Umbilical cord (tissue), 2 donors: ENCODE data around the gene LDLRAD3. TPM values are rescaled to one million over a fixed set of nuclear protein-coding genes. Genes with fewer than 3 reads are reported as not detected.
A peak's percentile ranks its signal among the peaks of the same experiment; 100 is the strongest.
"Not testable (repeated sequence)": the region's sequence is repeated elsewhere in the genome, so short reads cannot be mapped to it uniquely, and the experiment has no call there.

ENCODE experiments used
- DNase-seq: peaks from one replicate; pipeline ENCODE4 v3.0.0-alpha.2; 2015; ENCODE audit warnings: low spot score
- total RNA-seq: library from RNA; depleted of rRNA; stranded (reverse); fragments of >200 nt; gene quantifications from one replicate; pipeline ENCODE4 v1.2.3, GENCODE V29; 2014; ENCODE audit warnings: low replicate concordance; ENCODE audit not compliant: insufficient read depth

Gene LDLRAD3
- total RNA-seq, 1 donor from 2014 or later: 28.9 TPM

DNA sequence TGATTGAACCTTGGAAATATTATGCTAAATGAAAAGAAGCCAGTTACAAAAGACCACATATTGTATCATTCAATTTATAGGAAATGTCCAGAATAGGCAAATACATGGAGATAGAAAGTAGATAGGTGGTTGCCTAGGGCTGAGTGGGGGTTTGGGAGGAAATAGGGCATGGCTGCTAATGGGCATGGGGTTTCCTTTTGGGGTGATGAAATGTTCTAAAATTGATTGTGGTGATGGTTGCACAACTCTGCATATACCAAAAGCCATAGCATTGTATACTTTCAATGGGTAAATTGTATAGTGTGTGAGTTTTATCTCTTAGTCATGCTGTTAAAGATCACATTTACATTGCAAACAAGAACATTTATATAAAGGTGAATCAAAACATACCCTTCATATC is 48.7 kb downstream of the LDLRAD3 start:
- DNase-seq: no peak

GRCh38 chr11:35994421-35994820 is 50.6 kb downstream of the LDLRAD3 start:
- DNase-seq: no peak

GRCh38 chr11:35995681-35996271 is 51.9 kb downstream of the LDLRAD3 start:
- DNase-seq: no peak

GRCh38 chr11:35997902-35998520 is 54.1 kb downstream of the LDLRAD3 start:
- no peak for DNase-seq

GRCh38 chr11:35998634-35999033 is 54.8 kb downstream of the LDLRAD3 start:
- no peak for DNase-seq

GRCh38 chr11:36000616-36001190 is 56.8 kb downstream of the LDLRAD3 start:
- peak; percentile 22 for DNase-seq

DNA sequence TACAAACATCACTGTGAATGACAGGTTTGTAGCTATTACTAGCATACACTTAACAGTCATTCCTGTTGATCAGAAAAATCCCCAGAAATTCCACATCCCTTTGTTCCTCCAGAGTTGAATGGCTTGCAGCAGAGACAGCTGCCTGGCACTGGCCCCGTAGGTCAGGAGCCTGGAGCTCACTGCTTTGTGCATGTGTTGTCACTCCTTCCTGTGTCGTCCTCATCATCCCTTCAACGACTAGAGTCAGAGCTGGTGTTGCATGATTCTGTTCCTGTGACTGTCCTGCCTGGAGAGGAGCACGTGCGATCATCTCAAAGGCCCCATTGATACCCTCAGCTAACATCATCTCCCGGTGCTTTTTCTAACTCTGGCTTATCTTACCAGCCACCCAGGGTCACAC is 58.3 kb downstream of the LDLRAD3 start:
- DNase-seq: no peak

GRCh38 chr11:36002796-36003195 is 58.9 kb downstream of the LDLRAD3 start:
- peak; percentile 14 for DNase-seq

DNA sequence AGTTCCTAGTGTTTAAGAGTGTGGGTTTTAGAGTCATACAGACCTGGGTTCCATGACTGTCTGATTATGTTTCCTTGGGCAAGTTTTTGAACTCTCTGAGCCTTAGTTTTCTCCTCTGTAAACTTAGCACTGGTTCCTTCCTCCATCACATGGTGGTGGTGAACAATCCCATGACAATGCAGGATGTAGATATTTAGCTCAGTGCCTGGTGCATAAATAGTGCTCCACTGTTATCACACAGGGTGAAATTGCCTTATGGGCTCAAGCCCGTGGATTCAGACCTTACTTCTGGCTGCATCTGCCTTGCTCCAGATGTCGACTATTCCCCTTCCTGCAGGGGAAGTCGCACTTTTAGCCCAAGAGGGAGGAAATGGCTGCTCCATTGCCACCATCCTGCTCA is 62.7 kb downstream of the LDLRAD3 start:
- no peak for DNase-seq

GRCh38 chr11:36007127-36007655 is 63.3 kb downstream of the LDLRAD3 start:
- no peak for DNase-seq

GRCh38 chr11:36008584-36008983 is 64.7 kb downstream of the LDLRAD3 start:
- no peak for DNase-seq

DNA sequence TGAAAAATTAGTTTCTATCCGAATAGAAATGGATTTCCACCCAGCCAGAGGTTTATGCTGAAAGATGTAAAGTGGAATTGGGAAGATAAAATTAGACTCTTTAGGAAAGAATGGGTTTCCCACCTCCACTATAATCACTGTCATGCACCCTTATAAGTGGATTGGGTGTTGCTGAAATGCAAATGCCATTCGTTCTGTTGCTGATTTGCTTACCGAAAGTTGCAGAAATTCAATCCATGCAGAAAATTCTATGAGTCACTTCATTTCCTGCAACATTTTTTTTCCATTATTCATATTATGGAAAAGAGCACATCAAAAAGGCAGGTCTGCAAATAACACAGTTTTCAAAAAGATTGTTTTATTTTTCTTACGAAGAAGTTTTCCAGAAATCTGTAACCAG is 65.6 kb downstream of the LDLRAD3 start:
- DNase-seq: peak; percentile 47

DNA sequence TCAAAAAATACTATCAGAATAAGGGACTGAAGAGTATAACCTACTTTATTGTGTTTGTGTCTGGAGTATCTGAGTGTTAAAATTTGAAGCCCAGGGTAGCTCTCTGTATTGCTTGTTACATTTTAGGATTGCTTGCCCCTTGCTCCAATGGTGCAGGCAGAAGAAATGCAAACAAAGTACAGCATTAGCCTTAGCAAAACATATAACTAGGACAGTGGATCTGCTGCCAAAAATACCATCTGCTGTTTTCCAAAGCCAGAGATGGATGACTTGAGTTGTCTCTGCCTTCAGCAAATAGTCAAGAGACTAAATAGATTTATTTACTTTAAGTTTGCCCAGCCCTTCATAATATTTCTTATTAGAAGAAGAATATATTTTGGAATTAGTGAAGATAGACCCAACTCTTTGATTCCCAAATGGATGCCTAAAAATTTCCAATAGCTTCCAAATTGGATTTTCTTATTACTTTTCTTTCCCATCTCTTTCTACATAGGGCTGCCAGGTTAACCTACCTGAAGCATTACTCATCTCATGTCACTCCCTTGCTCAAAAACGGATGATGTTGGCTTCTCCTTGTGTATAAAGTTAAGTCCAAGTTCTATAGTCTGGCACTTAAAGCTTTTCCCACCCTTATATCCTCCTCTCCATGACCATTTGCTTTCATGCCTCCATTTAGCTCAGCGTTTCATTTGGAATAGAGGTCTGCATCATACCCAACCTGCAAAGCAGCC is 66.3 kb downstream of the LDLRAD3 start:
- peak; percentile 78 for DNase-seq

GRCh38 chr11:36011574-36011973 is 67.7 kb downstream of the LDLRAD3 start:
- no peak for DNase-seq

DNA sequence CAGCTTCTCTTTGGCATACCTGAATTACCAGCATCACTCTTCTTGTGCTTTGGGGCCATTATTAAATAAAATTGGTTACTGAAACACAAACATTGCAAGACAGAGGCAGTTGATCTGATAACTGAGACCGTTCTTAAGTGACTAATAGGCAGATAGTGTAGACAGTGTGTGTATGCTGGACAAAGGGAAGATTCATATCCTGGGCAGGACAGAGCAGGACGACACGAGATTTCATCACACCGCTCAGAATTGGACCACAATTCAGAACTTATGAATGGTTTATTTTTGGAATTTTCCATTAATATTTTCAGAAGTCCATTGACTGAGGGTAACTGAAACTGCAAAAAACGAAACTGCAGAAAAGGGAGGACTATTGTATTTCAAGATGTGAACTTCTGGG is 68.6 kb downstream of the LDLRAD3 start:
- DNase-seq: no peak

GRCh38 chr11:36012979-36013378 is 69.1 kb downstream of the LDLRAD3 start:
- DNase-seq: no peak

DNA sequence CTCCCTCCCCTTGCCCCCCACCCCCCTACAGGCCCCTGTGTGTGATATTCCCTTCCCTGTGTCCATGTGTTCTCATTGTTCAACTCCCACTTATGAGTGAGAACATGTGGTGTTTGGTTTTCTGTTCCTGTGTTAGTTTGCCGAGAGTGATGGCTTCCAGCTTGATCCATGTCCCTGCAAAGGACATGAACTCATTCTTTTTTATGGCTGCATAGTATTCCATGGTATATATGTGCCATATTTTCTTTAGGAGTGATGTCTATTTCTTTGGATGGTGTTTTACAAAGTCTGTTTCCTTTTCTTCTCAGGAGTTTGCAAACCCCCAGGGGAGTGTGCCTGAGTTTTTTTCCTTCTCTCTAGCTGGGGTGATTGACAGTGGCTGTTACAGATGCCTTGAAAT is 69.6 kb downstream of the LDLRAD3 start:
- not testable (repeated sequence) for DNase-seq

DNA sequence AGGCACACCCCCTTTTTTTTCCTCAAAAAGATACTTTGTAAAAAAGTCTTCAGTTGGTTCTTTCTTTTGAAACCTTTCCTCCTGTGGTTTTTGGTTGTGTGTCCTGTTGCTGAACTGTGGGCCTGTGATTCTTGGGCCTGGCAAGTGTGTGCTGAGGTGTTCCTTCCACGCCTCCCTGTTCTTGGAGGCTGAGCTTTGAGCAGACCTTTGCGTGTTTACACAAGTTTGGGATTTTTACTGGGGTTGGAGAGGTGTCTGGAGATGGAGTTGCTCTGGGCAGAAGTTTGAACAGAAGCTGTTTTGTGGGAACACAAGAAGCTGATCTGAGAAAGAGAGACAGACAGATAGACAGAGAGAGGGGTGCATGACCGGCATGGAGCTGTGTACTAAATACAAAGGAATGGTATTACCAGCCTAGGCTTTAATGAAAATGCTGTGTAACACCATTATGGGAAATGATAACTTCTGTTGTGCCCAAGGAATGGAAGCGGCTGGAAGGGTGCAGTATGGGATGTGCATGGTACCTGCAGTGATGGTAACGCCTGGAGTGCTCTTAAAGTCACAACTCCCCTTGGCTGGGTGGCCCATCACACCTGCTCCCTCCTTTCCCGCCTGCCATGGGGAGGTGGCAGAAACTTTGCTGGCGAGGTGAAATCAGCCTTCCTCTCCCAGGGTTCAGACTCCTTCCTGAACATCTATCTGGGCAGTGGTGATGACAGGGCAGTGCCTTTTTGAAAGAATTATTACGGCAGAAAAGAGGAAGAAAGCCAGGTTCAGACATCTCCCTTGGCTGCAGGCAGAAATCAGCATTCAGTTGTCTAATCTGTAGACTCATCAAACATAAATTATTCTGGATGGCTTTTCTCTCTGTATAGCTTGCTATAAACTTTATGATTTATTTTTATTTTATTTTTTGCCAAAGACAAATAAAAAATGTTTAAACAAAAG is 70.4 kb downstream of the LDLRAD3 start:
- no peak for DNase-seq

DNA sequence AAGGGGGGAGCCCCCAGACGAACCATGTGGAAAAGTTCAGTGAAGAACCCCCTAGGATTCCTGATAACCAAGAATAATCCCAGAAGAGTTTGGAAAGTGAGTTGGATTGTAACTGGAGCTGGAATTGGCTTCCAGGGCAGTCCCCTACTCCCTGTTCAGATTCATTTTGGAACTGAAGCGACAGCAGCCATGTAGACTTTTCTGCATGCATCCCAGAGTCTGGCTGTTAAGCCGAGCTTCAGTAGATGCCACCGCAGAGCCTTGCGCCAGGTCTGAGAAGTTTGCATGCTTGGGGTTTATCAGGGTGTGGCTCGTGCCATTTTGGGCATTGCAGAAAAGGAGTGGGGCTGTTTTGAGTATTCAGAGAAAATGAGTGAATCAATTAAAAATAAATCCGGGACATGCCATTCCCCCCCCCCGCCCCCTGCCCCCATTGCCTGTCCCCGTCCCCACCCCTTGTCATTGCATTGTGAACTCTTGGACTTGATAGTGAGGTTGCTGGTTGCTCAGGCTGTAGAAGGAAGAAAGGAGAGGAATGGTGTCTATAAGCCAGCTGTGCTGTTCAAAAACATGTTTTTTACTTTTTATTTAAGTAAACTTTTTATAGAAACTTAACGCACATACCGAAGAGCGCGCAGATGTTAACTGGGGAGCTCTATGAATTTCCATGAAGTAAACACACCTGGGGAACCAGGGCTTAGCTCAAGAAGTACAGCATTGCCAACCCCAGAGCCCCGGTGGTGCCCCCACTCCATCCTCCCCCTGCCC is 71.2 kb downstream of the LDLRAD3 start:
- no peak for DNase-seq

GRCh38 chr11:36015799-36016198 is 71.9 kb downstream of the LDLRAD3 start:
- no peak for DNase-seq

GRCh38 chr11:36016263-36016662 is 72.4 kb downstream of the LDLRAD3 start:
- DNase-seq: no peak
